NCI-H82 (cell line): ENCODE measurements around the gene FRG2B.
"Not testable (repeated sequence)": the region's sequence is repeated elsewhere in the genome, so short reads cannot be mapped to it uniquely, and the experiment has no call there.

Source experiments
- DNase-seq: peaks from one replicate; lab custom pipeline; 2025; lab: John Stamatoyannopoulos, UW

The FRG2B gene

GRCh38 chr10:133599869-133600268 lies 26.7 kb downstream of the FRG2B start:
- not testable (repeated sequence) for DNase-seq

GRCh38 chr10:133592716-133593115 lies 33.9 kb downstream of the FRG2B start:
- no peak for DNase-seq

GRCh38 chr10:133590970-133591359 lies 35.6 kb downstream of the FRG2B start:
- DNase-seq = no peak

DNA sequence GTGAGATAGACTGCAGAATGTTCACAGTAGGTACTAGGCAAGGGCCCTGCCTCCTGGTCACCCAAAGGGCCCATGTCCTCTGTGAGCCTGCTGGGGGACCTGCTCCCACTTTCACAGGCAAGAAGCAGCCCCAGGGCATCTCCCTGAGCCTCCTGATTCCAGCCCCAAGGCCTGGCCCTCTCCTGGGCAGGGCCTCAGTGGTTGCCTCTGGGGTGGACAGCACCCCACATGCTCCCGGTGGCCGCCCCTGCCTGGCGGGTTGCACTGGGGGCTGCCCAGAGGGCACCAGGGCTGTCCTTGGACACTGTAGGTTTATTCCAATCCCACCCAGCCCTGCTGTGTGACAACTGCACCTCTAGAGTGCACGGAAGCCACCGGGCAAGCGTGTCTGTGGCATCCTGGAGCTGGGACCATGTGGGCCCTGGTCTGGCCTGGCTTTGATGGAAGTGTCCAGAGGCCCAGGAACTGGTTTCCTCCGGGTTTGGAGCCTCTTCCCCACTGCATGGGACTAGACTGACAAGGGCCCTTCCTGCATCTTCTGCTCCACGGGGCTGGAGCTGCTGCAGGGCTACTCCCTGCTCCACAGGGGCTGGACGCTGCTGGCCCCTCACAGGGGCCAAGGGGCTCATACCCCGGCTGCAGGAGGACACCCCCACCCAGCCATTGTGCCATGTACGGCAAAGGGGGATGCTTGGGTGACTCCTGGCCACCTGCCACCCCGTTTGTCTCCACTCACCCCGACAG lies 36.2 kb downstream of the FRG2B start:
- no peak for DNase-seq

- DNase-seq = not testable (repeated sequence)
Measured at GRCh38 chr10:133577037-133577436, 49.6 kb downstream of the FRG2B start.
